Neural cell (in vitro differentiated cells): ENCODE results near the gene FIGLA. TPM values are rescaled to one million over a fixed set of nuclear protein-coding genes. Genes with fewer than 3 reads are reported as not detected.

Experiments used
- H2AFZ ChIP-seq: fragments of 200-600, 300-800 bp; sonication (generic), shearing (Covaris generic); 2 replicates; pipeline ENCODE4 v1.6.0; 2014; ENCODE audit warnings: low read depth, mild to moderate bottlenecking, antibody characterized with exemption, low read length, moderate library complexity
- H3F3A ChIP-seq: fragments of 200-600 bp; shearing (Covaris generic); 2 replicates; pipeline ENCODE4 v1.6.1; 2016; ENCODE audit warnings: mild to moderate bottlenecking, moderate library complexity, mixed read lengths, antibody characterized with exemption, low read length; ENCODE audit not compliant: insufficient read depth, poor library complexity, severe bottlenecking
- H3K27ac ChIP-seq: fragments of 200-600, 300-800 bp; sonication (generic), shearing (Covaris generic); 2 replicates; pipeline ENCODE4 v1.5.1; 2014; ENCODE audit warnings: mild to moderate bottlenecking, low read length, moderate library complexity
- H3K27me3 ChIP-seq: fragments of 300-800, 200-600 bp; sonication (generic), shearing (Covaris generic); 2 replicates; pipeline ENCODE4 v1.6.0; 2014; ENCODE audit warnings: mild to moderate bottlenecking, low read depth, low read length, moderate library complexity; ENCODE audit not compliant: insufficient read depth
- H3K36me3 ChIP-seq: fragments of 300-800, 200-600 bp; sonication (generic), shearing (Covaris generic); 2 replicates; pipeline ENCODE4 v1.5.1; 2014; ENCODE audit warnings: mild to moderate bottlenecking, antibody characterized with exemption, low read length, moderate library complexity; ENCODE audit not compliant: insufficient read depth
- H3K4me2 ChIP-seq: fragments of 300-800, 200-600 bp; sonication (generic), shearing (Covaris generic); 2 replicates; pipeline ENCODE4 v1.6.0; 2014; ENCODE audit warnings: mild to moderate bottlenecking, low read length
- H3K4me3 ChIP-seq: fragments of 300-800, 200-600 bp; sonication (generic), shearing (Covaris generic); 2 replicates; pipeline ENCODE4 v1.5.1; 2014; ENCODE audit warnings: mild to moderate bottlenecking, low read length, moderate library complexity
- H3K79me2 ChIP-seq: fragments of 200-600 bp; shearing (Covaris generic); replicated peaks from 2 replicates; pipeline ENCODE4 v1.6.0; 2014; ENCODE audit warnings: mild to moderate bottlenecking, low read length, moderate library complexity; ENCODE audit not compliant: insufficient read depth
- H3K9ac ChIP-seq: fragments of 300-800, 200-600 bp; sonication (generic), shearing (Covaris generic); 2 replicates; pipeline ENCODE4 v1.6.1; 2016; ENCODE audit warnings: mild to moderate bottlenecking, low read length, mixed read lengths
- H3K9me2 ChIP-seq: fragments of 200-600 bp; shearing (Covaris generic); 2 replicates; pipeline ENCODE4 v1.6.1; 2016; ENCODE audit warnings: mild to moderate bottlenecking, low read length, mixed read lengths; ENCODE audit not compliant: insufficient read depth
- H3K9me3 ChIP-seq: fragments of 200-600, 300-800 bp; sonication (generic), shearing (Covaris generic); 2 replicates; pipeline ENCODE4 v1.6.1; 2016; ENCODE audit warnings: mild to moderate bottlenecking, mixed run types, low read length, moderate library complexity, mixed read lengths
- H4K20me1 ChIP-seq: fragments of 200-600 bp; shearing (Covaris generic); 2 replicates; pipeline ENCODE4 v1.6.1; 2016; ENCODE audit warnings: mild to moderate bottlenecking, mixed run types; ENCODE audit not compliant: insufficient read depth
- EP300 ChIP-seq: fragments of 450-650 bp; conservative IDR thresholded peaks from 2 replicates; pipeline ENCODE4 v1.6.1; 2014; ENCODE audit warnings: antibody characterized with exemption, mild to moderate bottlenecking, moderate library complexity; ENCODE audit not compliant: poor library complexity, severe bottlenecking
- EZH2 ChIP-seq: fragments of 200-600, 300-800 bp; shearing (Covaris generic), sonication (generic); IDR thresholded peaks from 2 replicates; pipeline ENCODE4 v1.6.1; 2014; ENCODE audit warnings: antibody characterized with exemption, low read length, borderline replicate concordance, mild to moderate bottlenecking; ENCODE audit not compliant: insufficient read depth, poor library complexity, severe bottlenecking
- MXI1 ChIP-seq: fragments of 450-650 bp; conservative IDR thresholded peaks from 2 replicates; pipeline ENCODE4 v1.6.1; 2014; ENCODE audit warnings: antibody characterized with exemption, mild to moderate bottlenecking; ENCODE audit not compliant: poor library complexity, severe bottlenecking
- POLR2AphosphoS5 ChIP-seq: IDR thresholded peaks from 2 replicates; pipeline ENCODE4 v1.6.1; 2012
- RAD21 ChIP-seq: fragments of 450-650 bp; conservative IDR thresholded peaks from 2 replicates; pipeline ENCODE4 v1.6.1; 2014; ENCODE audit warnings: antibody characterized with exemption, mild to moderate bottlenecking, moderate library complexity
- SMC3 ChIP-seq: fragments of 450-650 bp; conservative IDR thresholded peaks from 2 replicates; pipeline ENCODE4 v1.6.1; 2014; ENCODE audit warnings: antibody characterized with exemption, mild to moderate bottlenecking, moderate library complexity; ENCODE audit not compliant: poor library complexity
- TAF1 ChIP-seq: IDR thresholded peaks from 2 replicates; pipeline ENCODE4 v1.6.1; 2012; ENCODE audit warnings: low read depth
- polyA plus RNA-seq: library from polyadenylated mRNA; depleted of rRNA; stranded (reverse); fragments of >200 nt; gene quantifications from 2 replicates; pipeline ENCODE4 v1.2.3, GENCODE V29; 2014
- TF ChIP-seq, protein P1 (sequence below): fragments of 450-650 bp; IDR thresholded peaks from 2 replicates; pipeline ENCODE4 v1.5.1; 2014; ENCODE audit warnings: antibody characterized with exemption, mild to moderate bottlenecking, moderate library complexity; ENCODE audit not compliant: poor library complexity, severe bottlenecking
- TF ChIP-seq, protein P2 (sequence below): IDR thresholded peaks from 2 replicates; pipeline ENCODE4 v1.6.1; 2012; ENCODE audit warnings: borderline replicate concordance

The FIGLA gene
- polyA plus RNA-seq, 1 donor from 2014 or later = not detected

DNA sequence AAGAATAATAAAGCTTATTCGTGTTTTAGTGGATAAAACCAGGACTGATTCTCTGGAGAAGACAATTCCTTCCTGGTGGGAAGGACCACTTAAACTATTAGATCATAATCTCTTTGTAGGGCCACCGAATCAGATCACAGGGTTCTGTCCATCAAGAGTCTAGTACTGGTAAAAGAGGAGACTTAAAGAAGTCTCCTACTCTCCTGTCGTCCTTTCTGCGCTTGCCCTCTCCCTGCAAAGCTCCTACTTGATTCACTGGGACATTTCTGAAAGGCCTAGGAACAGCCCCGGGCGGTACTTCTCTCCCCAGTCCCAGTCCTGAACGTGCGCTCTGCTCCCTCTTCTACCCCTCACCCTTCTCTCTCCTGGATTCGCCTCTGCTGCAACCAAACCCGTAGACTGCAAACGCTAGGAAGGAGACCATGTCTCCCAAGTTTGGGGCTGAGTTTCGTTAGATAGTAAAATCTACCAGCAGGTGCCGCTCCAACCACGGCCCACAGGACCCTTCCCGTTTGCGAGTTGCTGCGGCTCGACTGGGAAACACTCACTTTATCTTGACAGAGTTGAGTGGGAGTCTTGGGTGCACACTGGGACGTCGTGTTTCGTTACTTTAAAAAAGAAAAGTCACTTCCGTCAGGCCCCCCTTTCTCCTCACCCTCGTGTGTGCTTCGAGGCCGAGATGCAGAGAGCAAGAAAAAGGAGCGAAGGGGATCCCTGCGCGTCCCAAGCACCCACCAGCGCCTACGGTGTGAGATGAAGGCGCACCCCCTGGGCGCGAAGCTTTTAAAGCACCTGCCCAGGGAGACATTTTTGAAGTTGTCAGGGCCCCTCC is 923 bp downstream of the FIGLA start:
- TF ChIP-seq SMC3 (peak; percentile 69), EP300 (no peak), MXI1 (no peak), RAD21 (peak; percentile 78), TAF1 (no peak)
- TF ChIP-seq, protein P1, sequence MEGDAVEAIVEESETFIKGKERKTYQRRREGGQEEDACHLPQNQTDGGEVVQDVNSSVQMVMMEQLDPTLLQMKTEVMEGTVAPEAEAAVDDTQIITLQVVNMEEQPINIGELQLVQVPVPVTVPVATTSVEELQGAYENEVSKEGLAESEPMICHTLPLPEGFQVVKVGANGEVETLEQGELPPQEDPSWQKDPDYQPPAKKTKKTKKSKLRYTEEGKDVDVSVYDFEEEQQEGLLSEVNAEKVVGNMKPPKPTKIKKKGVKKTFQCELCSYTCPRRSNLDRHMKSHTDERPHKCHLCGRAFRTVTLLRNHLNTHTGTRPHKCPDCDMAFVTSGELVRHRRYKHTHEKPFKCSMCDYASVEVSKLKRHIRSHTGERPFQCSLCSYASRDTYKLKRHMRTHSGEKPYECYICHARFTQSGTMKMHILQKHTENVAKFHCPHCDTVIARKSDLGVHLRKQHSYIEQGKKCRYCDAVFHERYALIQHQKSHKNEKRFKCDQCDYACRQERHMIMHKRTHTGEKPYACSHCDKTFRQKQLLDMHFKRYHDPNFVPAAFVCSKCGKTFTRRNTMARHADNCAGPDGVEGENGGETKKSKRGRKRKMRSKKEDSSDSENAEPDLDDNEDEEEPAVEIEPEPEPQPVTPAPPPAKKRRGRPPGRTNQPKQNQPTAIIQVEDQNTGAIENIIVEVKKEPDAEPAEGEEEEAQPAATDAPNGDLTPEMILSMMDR = peak; percentile 81
- no peak overlapping the region for H3K9ac ChIP-seq
- peak overlapping the region; percentile 59 for H3K4me3 ChIP-seq
- H3K9me3 ChIP-seq = peaks cover 2% of the 10 kb centered on the region
- H3K4me2 ChIP-seq = peak overlapping the region; percentile 41
- H3K36me3 ChIP-seq = no peaks in the 10 kb centered on the region
- H3K27me3 ChIP-seq = peaks cover 61% of the 10 kb centered on the region
- no peaks in the 10 kb centered on the region for H3K79me2 ChIP-seq
- H3K9me2 ChIP-seq = no peaks in the 10 kb centered on the region
- no peaks in the 10 kb centered on the region for H4K20me1 ChIP-seq
- H3K27ac ChIP-seq = no peak overlapping the region
- H3F3A ChIP-seq = no peaks in the 10 kb centered on the region
- no peak overlapping the region for H2AFZ ChIP-seq

DNA sequence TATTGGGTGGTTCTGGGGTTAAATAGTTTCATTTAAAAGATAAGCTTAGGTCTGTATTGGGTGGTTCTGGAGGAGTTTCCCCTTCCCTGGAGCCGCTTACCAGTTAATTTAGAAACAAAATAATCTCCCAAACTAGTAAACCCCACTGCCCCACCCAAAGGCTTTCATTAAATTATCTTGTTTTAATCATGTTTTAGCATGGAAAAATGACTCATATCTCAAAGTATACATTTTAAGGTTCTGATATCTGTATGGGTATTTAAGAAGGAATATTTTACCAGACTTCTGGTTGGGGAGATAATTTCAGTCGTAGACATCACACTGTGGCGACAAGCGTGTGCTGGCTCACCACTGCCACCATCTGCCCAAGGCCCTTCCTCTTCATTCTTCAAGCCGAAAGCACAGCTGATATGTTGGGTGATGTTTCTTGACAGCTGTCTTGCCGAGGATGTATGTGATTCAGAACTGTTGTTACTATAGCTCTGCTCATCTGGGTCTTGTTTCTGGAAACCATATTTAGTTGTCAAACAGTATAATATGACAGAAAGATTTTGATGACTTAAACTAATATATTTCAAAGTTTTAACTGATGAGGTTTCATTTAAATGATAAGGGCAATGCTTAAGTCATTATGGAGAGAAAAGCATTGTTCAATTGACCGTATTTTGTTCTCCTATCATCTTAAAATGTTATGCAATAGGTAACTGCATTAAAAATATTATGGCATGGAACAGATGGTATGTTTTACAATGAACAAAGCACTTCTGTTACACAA is 5.1 kb downstream of the FIGLA start:
- Histone ChIP-seq H3K9ac (no peak overlapping the region), H3K79me2 (no peaks in the 10 kb centered on the region), H3K27me3 (peaks cover 39% of the 10 kb centered on the region), H3K36me3 (no peaks in the 10 kb centered on the region), H3K27ac (no peak overlapping the region), H3K9me3 (no peaks in the 10 kb centered on the region), H2AFZ (no peak overlapping the region), H3K9me2 (no peaks in the 10 kb centered on the region), H3K4me2 (no peak overlapping the region), H4K20me1 (no peaks in the 10 kb centered on the region), H3F3A (no peaks in the 10 kb centered on the region), H3K4me3 (no peak overlapping the region)
- TF ChIP-seq RAD21 (peak; percentile 80), EP300 (peak; percentile 46), TAF1 (no peak), MXI1 (no peak), EZH2 (no peak), SMC3 (peak; percentile 80), POLR2AphosphoS5 (peak; percentile 33)
- TF ChIP-seq, protein P1 = peak; percentile 82
- TF ChIP-seq, protein P2, sequence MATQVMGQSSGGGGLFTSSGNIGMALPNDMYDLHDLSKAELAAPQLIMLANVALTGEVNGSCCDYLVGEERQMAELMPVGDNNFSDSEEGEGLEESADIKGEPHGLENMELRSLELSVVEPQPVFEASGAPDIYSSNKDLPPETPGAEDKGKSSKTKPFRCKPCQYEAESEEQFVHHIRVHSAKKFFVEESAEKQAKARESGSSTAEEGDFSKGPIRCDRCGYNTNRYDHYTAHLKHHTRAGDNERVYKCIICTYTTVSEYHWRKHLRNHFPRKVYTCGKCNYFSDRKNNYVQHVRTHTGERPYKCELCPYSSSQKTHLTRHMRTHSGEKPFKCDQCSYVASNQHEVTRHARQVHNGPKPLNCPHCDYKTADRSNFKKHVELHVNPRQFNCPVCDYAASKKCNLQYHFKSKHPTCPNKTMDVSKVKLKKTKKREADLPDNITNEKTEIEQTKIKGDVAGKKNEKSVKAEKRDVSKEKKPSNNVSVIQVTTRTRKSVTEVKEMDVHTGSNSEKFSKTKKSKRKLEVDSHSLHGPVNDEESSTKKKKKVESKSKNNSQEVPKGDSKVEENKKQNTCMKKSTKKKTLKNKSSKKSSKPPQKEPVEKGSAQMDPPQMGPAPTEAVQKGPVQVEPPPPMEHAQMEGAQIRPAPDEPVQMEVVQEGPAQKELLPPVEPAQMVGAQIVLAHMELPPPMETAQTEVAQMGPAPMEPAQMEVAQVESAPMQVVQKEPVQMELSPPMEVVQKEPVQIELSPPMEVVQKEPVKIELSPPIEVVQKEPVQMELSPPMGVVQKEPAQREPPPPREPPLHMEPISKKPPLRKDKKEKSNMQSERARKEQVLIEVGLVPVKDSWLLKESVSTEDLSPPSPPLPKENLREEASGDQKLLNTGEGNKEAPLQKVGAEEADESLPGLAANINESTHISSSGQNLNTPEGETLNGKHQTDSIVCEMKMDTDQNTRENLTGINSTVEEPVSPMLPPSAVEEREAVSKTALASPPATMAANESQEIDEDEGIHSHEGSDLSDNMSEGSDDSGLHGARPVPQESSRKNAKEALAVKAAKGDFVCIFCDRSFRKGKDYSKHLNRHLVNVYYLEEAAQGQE = no peak
